Omental fat pad (tissue), 4 donors: Measurements from ENCODE around the gene ANK2. TPM values are rescaled to one million over a fixed set of nuclear protein-coding genes. Genes with fewer than 3 reads are reported as not detected.

Source experiments
- ATAC-seq: fragments of 150-250 bp; one replicate; pipeline ENCODE4 v1.9.1; 2016; ENCODE audit warnings: mild to moderate bottlenecking, moderate library complexity; ENCODE audit not compliant: low FRiP score
- DNase-seq: peaks from one replicate; pipeline ENCODE4 v3.0.0-alpha.2; 2019; ENCODE audit warnings: low spot score
- total RNA-seq, 4 donors: library from RNA; depleted of rRNA; stranded (reverse); fragments of >200 nt; gene quantifications; one replicate each; pipeline ENCODE4 v1.1.0, GENCODE V29; 2016
- TF ChIP-seq, protein P1 (sequence below), 3 donors: fragments of 450-650 bp; IDR thresholded peaks; one replicate each; pipeline ENCODE4 v1.5.1; 2016 to 2017; ENCODE audit warnings: antibody characterized with exemption in 3 of 3, mild to moderate bottlenecking in 3 of 3, moderate library complexity in 2 of 3

Gene ANK2
- total RNA-seq, 4 donors from 2014 or later, result 51.4 to 200 (median 84.9) TPM

DNA sequence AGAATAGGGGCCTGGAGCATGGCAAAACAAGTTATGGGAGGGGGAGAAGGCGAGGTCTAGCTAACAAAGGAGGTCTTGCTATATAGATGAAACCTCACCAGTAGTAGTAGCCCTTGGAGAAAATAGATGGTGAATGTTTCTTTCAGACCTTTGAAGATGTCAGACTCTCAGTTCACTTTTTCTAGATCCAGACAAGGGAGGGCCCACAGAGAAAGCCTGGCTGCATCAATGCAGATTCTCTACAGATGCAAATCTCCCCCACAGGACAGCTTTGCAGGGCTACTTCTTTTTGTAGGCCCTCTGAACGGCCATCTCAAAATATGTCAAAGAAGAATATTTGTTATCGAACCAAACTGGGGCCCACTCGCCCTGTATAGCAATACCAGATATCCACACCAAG lies 159.7 kb downstream of the ANK2 start:
- DNase-seq (no peak), ATAC-seq (no peak)
- TF ChIP-seq, protein P1, sequence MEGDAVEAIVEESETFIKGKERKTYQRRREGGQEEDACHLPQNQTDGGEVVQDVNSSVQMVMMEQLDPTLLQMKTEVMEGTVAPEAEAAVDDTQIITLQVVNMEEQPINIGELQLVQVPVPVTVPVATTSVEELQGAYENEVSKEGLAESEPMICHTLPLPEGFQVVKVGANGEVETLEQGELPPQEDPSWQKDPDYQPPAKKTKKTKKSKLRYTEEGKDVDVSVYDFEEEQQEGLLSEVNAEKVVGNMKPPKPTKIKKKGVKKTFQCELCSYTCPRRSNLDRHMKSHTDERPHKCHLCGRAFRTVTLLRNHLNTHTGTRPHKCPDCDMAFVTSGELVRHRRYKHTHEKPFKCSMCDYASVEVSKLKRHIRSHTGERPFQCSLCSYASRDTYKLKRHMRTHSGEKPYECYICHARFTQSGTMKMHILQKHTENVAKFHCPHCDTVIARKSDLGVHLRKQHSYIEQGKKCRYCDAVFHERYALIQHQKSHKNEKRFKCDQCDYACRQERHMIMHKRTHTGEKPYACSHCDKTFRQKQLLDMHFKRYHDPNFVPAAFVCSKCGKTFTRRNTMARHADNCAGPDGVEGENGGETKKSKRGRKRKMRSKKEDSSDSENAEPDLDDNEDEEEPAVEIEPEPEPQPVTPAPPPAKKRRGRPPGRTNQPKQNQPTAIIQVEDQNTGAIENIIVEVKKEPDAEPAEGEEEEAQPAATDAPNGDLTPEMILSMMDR (IDR thresholded peaks at IDR 0.05), result no peak

DNA sequence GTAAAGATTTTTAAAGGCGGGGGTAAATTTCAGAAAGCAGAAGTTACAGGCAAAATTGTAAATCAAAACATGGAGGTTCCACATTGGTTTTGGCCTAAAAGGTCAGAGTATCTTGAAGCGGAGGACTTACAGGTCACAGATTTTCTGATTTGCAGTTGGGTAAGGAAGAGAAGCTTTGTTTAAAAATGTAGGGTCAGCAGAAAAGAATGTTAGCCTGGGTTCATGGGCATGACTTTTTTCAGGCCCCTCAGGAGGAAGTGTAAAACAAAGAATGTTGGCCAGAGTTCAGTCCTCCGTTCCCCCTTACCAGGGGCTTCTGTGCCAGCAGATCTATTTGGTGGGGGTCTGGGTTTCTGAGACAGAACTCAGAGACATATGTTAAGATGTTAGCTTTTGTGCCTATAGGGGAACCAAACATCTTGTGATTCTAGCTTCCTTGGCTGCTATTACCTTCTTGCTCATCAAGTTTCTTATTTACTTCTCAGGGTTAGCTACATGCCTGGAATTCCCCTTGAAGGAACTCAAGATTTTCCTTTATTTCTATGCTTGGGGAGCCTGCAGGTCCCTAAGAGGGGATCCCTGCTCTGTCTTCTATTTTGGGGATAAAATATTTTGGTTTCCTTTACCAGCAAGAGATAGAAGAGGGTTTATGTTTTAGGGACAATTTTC lies 160.3 kb downstream of the ANK2 start:
- no peak for DNase-seq
- no peak for ATAC-seq
- TF ChIP-seq, protein P1 (IDR thresholded peaks at IDR 0.05), result no peak

DNA sequence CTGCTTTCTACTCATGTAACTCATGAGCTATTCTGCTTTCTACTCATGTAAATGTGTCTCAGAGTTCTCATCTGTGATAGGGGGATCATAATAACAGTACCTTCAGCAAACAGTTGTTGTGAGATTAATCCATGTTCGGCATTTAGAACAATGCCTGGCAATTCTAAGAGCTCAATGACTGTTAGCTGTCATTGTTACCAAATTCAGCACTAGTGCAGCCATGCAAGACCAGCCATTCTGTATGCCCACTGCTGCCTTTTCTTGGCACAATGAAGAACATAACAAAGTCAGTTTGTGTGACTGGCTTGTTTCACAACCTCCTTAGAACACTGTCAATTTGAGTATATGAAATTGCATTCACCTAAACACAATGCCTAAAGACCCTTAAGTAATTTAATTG lies 163.2 kb downstream of the ANK2 start:
- DNase-seq (no peak), ATAC-seq (no peak)
- TF ChIP-seq, protein P1 (IDR thresholded peaks at IDR 0.05), result no peak

DNA sequence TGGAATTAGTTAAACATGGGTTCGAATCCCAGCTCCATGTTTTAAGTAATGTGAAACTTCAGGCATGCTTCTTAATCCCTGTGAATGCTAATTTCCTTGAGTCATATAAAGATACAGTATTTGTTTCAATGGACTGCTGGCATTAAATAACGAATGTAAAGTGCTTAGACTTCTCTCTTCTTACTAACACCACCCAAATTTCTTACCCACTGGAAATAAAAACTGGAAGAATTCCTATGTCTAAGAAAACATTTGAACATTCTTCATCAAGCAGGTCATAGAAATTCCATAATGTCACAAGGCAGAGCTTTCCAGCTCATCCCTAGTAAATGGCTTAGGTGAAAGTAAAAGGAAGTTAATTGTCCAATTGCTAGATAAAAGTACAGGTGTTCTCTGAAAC lies 172.5 kb downstream of the ANK2 start:
- no peak for ATAC-seq
- TF ChIP-seq, protein P1 (IDR thresholded peaks at IDR 0.05), result no peak
- DNase-seq, result no peak

DNA sequence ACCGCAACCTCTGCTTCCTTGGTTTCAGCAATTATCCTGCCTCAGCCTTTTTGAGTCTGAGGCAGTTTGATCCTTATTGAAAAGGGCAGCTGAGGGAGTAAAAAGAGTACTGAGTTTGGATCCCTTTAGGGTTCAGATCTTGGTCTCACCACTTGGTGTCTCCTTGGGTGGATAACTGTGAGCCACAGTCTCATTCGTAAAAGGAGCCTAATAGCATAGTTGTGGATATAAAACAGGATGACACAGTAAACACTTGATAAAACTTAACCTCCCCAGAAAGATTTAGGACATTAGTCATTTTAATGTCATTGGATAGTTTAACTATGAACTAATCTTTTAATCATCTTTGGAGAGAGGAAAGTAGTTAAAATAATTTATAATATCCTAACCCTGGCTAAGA lies 173.0 kb downstream of the ANK2 start:
- no peak for DNase-seq
- no peak for ATAC-seq
- TF ChIP-seq, protein P1 (IDR thresholded peaks at IDR 0.05), result no peak

DNA sequence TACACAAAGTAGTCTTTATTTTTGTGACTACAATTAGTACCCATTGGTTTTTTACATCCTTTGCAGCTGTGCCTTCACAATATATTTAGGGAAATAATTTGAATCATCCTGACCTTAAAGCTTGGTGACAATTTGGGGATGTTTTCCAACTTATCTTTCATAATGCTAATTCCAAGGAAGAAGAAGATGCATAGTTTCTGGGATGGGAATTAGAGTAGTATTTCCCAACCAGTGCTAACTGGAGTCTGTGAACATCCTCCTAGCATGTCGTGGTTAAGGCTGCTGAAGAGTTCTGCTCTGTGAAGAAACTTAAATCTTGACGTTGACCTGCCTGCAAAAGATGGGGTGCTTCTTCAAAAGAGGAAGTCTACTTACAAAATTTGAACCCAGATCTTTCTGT lies 173.5 kb downstream of the ANK2 start:
- TF ChIP-seq, protein P1 (IDR thresholded peaks at IDR 0.05), result no peak
- no peak for DNase-seq
- no peak for ATAC-seq

DNA sequence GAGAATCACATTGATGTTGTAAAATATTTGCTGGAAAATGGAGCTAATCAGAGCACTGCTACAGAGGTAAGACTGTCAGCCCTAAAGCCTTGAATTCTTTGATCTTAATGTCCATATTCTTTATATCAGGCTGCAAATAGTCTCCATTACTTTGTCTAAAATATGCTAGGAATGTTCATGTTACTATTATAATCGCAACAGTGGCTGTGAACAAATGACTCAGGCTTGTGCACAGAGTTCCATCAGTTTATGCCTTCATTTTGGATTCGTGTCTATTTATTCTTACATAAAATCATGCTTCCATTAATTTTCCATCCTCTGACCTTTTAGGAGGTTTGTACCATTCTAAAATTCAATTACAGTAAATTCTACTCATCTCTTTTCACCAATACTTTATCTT lies 182.7 kb downstream of the ANK2 start:
- DNase-seq (no peak), ATAC-seq (no peak)
- TF ChIP-seq, protein P1 (IDR thresholded peaks at IDR 0.05), result no peak
